Measurements from ENCODE around the gene IBTK.

DNA sequence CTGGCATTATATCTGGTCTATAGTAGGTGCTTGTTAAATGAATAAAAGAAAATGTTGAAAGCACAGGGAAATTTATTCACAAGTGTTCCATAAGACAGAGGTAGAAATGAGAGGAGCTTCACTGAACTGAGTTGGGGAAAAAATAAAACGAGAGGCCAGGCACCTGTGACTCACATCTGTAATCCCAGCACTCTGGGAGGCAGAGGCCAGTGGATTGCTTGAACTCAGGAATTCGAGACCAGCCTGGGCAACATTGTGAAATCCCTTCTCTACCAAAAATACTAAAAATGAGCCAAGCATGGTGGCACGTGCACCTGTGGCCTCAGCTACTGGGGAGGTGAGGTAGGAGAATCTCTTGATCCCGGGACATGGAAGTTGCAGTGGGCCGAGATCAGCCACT is 28.1 kb upstream of the IBTK start:
- TF ChIP-seq, protein P1, sequence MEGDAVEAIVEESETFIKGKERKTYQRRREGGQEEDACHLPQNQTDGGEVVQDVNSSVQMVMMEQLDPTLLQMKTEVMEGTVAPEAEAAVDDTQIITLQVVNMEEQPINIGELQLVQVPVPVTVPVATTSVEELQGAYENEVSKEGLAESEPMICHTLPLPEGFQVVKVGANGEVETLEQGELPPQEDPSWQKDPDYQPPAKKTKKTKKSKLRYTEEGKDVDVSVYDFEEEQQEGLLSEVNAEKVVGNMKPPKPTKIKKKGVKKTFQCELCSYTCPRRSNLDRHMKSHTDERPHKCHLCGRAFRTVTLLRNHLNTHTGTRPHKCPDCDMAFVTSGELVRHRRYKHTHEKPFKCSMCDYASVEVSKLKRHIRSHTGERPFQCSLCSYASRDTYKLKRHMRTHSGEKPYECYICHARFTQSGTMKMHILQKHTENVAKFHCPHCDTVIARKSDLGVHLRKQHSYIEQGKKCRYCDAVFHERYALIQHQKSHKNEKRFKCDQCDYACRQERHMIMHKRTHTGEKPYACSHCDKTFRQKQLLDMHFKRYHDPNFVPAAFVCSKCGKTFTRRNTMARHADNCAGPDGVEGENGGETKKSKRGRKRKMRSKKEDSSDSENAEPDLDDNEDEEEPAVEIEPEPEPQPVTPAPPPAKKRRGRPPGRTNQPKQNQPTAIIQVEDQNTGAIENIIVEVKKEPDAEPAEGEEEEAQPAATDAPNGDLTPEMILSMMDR (IDR thresholded peaks at IDR 0.05 in 2 of 3, conservative IDR thresholded peaks at IDR 0.05 in 1 of 3; ENCODE audit: borderline replicate concordance in 1 of 3, insufficient read depth in 1 of 3, low read depth in 2 of 3, low read length in 2 of 3) = no peak
- TF ChIP-seq JUND (IDR thresholded peaks at IDR 0.05) (no peak), POLR2A (IDR thresholded peaks at IDR 0.05; ENCODE audit: borderline replicate concordance, extremely low read depth, insufficient read depth, insufficient read length) (no peak), ZNF274 (IDR thresholded peaks at IDR 0.05; ENCODE audit: low read depth, low read length) (no peak), CEBPB (IDR thresholded peaks at IDR 0.05; ENCODE audit: low read depth) (no peak), SIN3A (IDR thresholded peaks at IDR 0.05; ENCODE audit: low read depth) (no peak)
- TF ChIP-seq, protein P2, sequence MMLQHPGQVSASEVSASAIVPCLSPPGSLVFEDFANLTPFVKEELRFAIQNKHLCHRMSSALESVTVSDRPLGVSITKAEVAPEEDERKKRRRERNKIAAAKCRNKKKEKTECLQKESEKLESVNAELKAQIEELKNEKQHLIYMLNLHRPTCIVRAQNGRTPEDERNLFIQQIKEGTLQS (IDR thresholded peaks at IDR 0.05) = no peak
- TF ChIP-seq, protein P3, sequence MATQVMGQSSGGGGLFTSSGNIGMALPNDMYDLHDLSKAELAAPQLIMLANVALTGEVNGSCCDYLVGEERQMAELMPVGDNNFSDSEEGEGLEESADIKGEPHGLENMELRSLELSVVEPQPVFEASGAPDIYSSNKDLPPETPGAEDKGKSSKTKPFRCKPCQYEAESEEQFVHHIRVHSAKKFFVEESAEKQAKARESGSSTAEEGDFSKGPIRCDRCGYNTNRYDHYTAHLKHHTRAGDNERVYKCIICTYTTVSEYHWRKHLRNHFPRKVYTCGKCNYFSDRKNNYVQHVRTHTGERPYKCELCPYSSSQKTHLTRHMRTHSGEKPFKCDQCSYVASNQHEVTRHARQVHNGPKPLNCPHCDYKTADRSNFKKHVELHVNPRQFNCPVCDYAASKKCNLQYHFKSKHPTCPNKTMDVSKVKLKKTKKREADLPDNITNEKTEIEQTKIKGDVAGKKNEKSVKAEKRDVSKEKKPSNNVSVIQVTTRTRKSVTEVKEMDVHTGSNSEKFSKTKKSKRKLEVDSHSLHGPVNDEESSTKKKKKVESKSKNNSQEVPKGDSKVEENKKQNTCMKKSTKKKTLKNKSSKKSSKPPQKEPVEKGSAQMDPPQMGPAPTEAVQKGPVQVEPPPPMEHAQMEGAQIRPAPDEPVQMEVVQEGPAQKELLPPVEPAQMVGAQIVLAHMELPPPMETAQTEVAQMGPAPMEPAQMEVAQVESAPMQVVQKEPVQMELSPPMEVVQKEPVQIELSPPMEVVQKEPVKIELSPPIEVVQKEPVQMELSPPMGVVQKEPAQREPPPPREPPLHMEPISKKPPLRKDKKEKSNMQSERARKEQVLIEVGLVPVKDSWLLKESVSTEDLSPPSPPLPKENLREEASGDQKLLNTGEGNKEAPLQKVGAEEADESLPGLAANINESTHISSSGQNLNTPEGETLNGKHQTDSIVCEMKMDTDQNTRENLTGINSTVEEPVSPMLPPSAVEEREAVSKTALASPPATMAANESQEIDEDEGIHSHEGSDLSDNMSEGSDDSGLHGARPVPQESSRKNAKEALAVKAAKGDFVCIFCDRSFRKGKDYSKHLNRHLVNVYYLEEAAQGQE (IDR thresholded peaks at IDR 0.05; ENCODE audit: low read depth) = no peak

All from HCT116 (cell line).